H9 (cell line): ENCODE data around the gene KRTAP20-3. TPM values are rescaled to one million over a fixed set of nuclear protein-coding genes. Genes with fewer than 3 reads are reported as not detected.

ENCODE experiments used
- DNase-seq: peaks from one replicate; pipeline ENCODE4 v3.0.0-alpha.2; 2017
- H2AFZ ChIP-seq: one replicate; pipeline ENCODE4 v1.6.1; 2013; ENCODE audit warnings: mild to moderate bottlenecking, low read length, control low read depth, moderate library complexity
- H2AK5ac ChIP-seq: 2 replicates; pipeline ENCODE4 v1.6.1; 2013; ENCODE audit warnings: low read length, control low read depth, mixed read lengths; ENCODE audit not compliant: insufficient read length
- H2BK120ac ChIP-seq: one replicate; pipeline ENCODE4 v1.6.1; 2013; ENCODE audit warnings: low read depth, mild to moderate bottlenecking, low read length, control low read depth, inconsistent platforms; ENCODE audit not compliant: poor library complexity, severe bottlenecking
- H2BK12ac ChIP-seq: 2 replicates; pipeline ENCODE4 v1.6.1; 2013; ENCODE audit warnings: low read length, control low read depth, mixed read lengths, low read depth; ENCODE audit not compliant: insufficient read length
- H2BK15ac ChIP-seq: 2 replicates; pipeline ENCODE4 v1.6.1; 2013; ENCODE audit warnings: low read depth, low read length, control low read depth
- H2BK20ac ChIP-seq: one replicate; pipeline ENCODE4 v1.6.1; 2013; ENCODE audit warnings: low read depth, mild to moderate bottlenecking, low read length, control low read depth, inconsistent platforms; ENCODE audit not compliant: poor library complexity, severe bottlenecking
- H2BK5ac ChIP-seq: 2 replicates; pipeline ENCODE4 v1.6.1; 2013; ENCODE audit warnings: low read length, control low read depth, mixed read lengths; ENCODE audit not compliant: insufficient read length
- H3K14ac ChIP-seq: 2 replicates; pipeline ENCODE4 v1.6.1; 2013; ENCODE audit warnings: low read length, control low read depth; ENCODE audit not compliant: insufficient read depth
- H3K18ac ChIP-seq: 2 replicates; pipeline ENCODE4 v1.6.1; 2013; ENCODE audit warnings: low read depth, mild to moderate bottlenecking, mixed read lengths, low read length, control low read depth; ENCODE audit not compliant: insufficient read length
- H3K23ac ChIP-seq: 2 replicates; pipeline ENCODE4 v1.6.1; 2013; ENCODE audit warnings: low read length, control low read depth, mixed read lengths, low read depth; ENCODE audit not compliant: insufficient read length
- H3K23me2 ChIP-seq: 2 replicates; pipeline ENCODE4 v1.6.1; 2013; ENCODE audit warnings: low read depth, mild to moderate bottlenecking, mixed read lengths, low read length, control low read depth; ENCODE audit not compliant: insufficient read length, poor library complexity, severe bottlenecking
- H3K27ac ChIP-seq: 2 replicates; pipeline ENCODE4 v1.5.1; 2013; ENCODE audit warnings: low read length, control low read depth, mixed read lengths, low read depth; ENCODE audit not compliant: insufficient read length
- H3K27me3 ChIP-seq: 2 replicates; pipeline ENCODE4 v1.6.1; 2013; ENCODE audit warnings: low read length, control low read depth, inconsistent platforms; ENCODE audit not compliant: insufficient read depth
- H3K4ac ChIP-seq: 2 replicates; pipeline ENCODE4 v1.6.1; 2013; ENCODE audit warnings: low read depth, mild to moderate bottlenecking, control low read depth, inconsistent platforms, low read length, moderate library complexity
- H3K4me1 ChIP-seq: 2 replicates; pipeline ENCODE4 v1.6.1; 2013; ENCODE audit warnings: low read length, control low read depth, inconsistent platforms; ENCODE audit not compliant: insufficient read depth
- H3K4me2 ChIP-seq: 2 replicates; pipeline ENCODE4 v1.6.1; 2013; ENCODE audit warnings: low read length, control low read depth, mixed read lengths; ENCODE audit not compliant: insufficient read length, insufficient read depth
- H3K56ac ChIP-seq: 2 replicates; pipeline ENCODE4 v1.6.1; 2013; ENCODE audit warnings: low read depth, mild to moderate bottlenecking, mixed read lengths, low read length, control low read depth; ENCODE audit not compliant: insufficient read length
- H3K79me1 ChIP-seq: 2 replicates; pipeline ENCODE4 v1.6.1; 2013; ENCODE audit warnings: low read depth, mild to moderate bottlenecking, moderate library complexity, low read length, control low read depth, inconsistent platforms; ENCODE audit not compliant: insufficient read depth, poor library complexity, severe bottlenecking
- H3K79me2 ChIP-seq: 2 replicates; pipeline ENCODE4 v1.6.1; 2013; ENCODE audit warnings: low read length, control low read depth, inconsistent platforms; ENCODE audit not compliant: insufficient read depth
- H3K9ac ChIP-seq: 2 replicates; pipeline ENCODE4 v1.6.1; 2013; ENCODE audit warnings: low read length, control low read depth, mixed read lengths; ENCODE audit not compliant: insufficient read length; ENCODE audit errors: extremely low read depth
- H3K9me3 ChIP-seq: one replicate; pipeline ENCODE4 v1.6.1; 2013; ENCODE audit warnings: low read depth, low read length, inconsistent platforms; ENCODE audit not compliant: control insufficient read depth
- H3T11ph ChIP-seq: one replicate; pipeline ENCODE4 v1.6.1; 2013; ENCODE audit warnings: mild to moderate bottlenecking, low read length, control low read depth, inconsistent platforms
- H4K20me1 ChIP-seq: one replicate; pipeline ENCODE4 v1.6.1; 2013; ENCODE audit not compliant: control insufficient read depth, insufficient read length, insufficient read depth
- H4K5ac ChIP-seq: 2 replicates; pipeline ENCODE4 v1.6.1; 2013; ENCODE audit warnings: low read depth, mild to moderate bottlenecking, mixed read lengths, low read length, control low read depth; ENCODE audit not compliant: insufficient read length
- H4K8ac ChIP-seq: replicated peaks from 2 replicates; pipeline ENCODE4 v1.6.1; 2013; ENCODE audit warnings: low read length, control low read depth, mixed read lengths, low read depth; ENCODE audit not compliant: insufficient read length
- H4K91ac ChIP-seq: 2 replicates; pipeline ENCODE4 v1.6.1; 2013; ENCODE audit warnings: low read depth, mild to moderate bottlenecking, moderate library complexity, mixed read lengths, low read length, control low read depth; ENCODE audit not compliant: insufficient read length
- H3K27ac Mint-ChIP-seq, 3 experiments: 2 replicates in 2 of 3; 3 replicates in 1 of 3; pipeline ENCODE4 v1.8.0; 2020 to 2021; ENCODE audit warnings: mixed read lengths in 3 of 3, mild to moderate bottlenecking in 1 of 3, moderate library complexity in 1 of 3
- H3K27me3 Mint-ChIP-seq: 2 replicates; pipeline ENCODE4 v1.8.0; 2021; ENCODE audit warnings: low read depth, mild to moderate bottlenecking, moderate library complexity, mixed read lengths
- H3K36me3 Mint-ChIP-seq, 3 experiments: 2 replicates in 2 of 3; 3 replicates in 1 of 3; pipeline ENCODE4 v1.8.0; 2020 to 2021; ENCODE audit warnings: low read depth in 3 of 3, mixed read lengths in 3 of 3; ENCODE audit not compliant: insufficient read depth in 1 of 3
- H3K4me1 Mint-ChIP-seq, 2 experiments: 2 replicates each; pipeline ENCODE4 v1.8.0; 2020; ENCODE audit warnings: mixed read lengths in 2 of 2
- H3K4me3 Mint-ChIP-seq, 2 experiments: 2 replicates in 1 of 2; 3 replicates in 1 of 2; pipeline ENCODE4 v1.8.0; 2020 to 2021; ENCODE audit warnings: mild to moderate bottlenecking in 2 of 2, mixed read lengths in 2 of 2, moderate library complexity in 1 of 2
- H3K9me3 Mint-ChIP-seq, 2 experiments: 2 replicates in 1 of 2; 3 replicates in 1 of 2; pipeline ENCODE4 v1.8.0; 2020; ENCODE audit warnings: mild to moderate bottlenecking in 2 of 2, mixed read lengths in 2 of 2, moderate library complexity in 1 of 2
- CTCF ChIP-seq: fragments of 200-600 bp; sonication (generic); conservative IDR thresholded peaks from 3 replicates; pipeline ENCODE4 v1.8.0; 2021; ENCODE audit warnings: antibody characterized with exemption, mild to moderate bottlenecking
- WGBS: extraction: QIAGEN DNeasy Blood & Tissue Kit; methylation state at CpG from one replicate; pipeline ENCODE4 v1.1.7; 2013; ENCODE audit warnings: missing lambda C conversion rate, low lambda C conversion rate, mixed read lengths; ENCODE audit not compliant: insufficient read length; ENCODE audit errors: extremely low coverage; 5-methylcytosine and 5-hydroxymethylcytosine counted together
- total RNA-seq: library from RNA; stranded (reverse); gene quantifications from 2 replicates; pipeline ENCODE4 v1.2.1, GENCODE V29; 2021

KRTAP20-3 gene
- total RNA-seq, 1 experiment from 2014 or later: not detected

- Histone ChIP-seq H2BK15ac (no peak within 1 kb of the TSS), H4K8ac (no peak within 1 kb of the TSS), H3K9me3 (no peaks in the 10 kb centered on the region), H3K27ac (no peak within 1 kb of the TSS), H2BK12ac (no peak within 1 kb of the TSS), H2BK5ac (no peak within 1 kb of the TSS), H3K18ac (no peak within 1 kb of the TSS), H2BK120ac (no peak within 1 kb of the TSS), H3K9ac (no peak within 1 kb of the TSS), H4K91ac (no peak within 1 kb of the TSS), H2AK5ac (no peak within 1 kb of the TSS), H3K23me2 (no peaks in the 10 kb centered on the region), H3K79me2 (no peaks in the 10 kb centered on the region), H3K79me1 (no peaks in the 10 kb centered on the region), H3T11ph (no peak within 1 kb of the TSS), H3K14ac (no peak within 1 kb of the TSS), H3K23ac (no peak within 1 kb of the TSS), H2AFZ (no peak within 1 kb of the TSS), H3K56ac (no peak within 1 kb of the TSS), H3K27me3 (no peaks in the 10 kb centered on the region), H4K20me1 (no peaks in the 10 kb centered on the region), H4K5ac (no peak within 1 kb of the TSS), H2BK20ac (no peak within 1 kb of the TSS), H3K4ac (no peak within 1 kb of the TSS), H3K4me1 (no peaks in the 10 kb centered on the region), H3K4me2 (no peak within 1 kb of the TSS)
- Mint-ChIP-seq H3K4me1 (no peaks in the 10 kb centered on the region), H3K27me3 (no peaks in the 10 kb centered on the region), H3K4me3 (no peak within 1 kb of the TSS), H3K36me3 (peaks cover 0 to 18% (median 0%) of the 10 kb centered on the region in 3 experiments; a peak in 2 of 7 replicates), H3K27ac (no peak within 1 kb of the TSS), H3K9me3 (peaks cover 0 to 24% of the 10 kb centered on the region in 2 experiments; a peak in 2 of 5 replicates)
- no CpG with 5 or more reads among the region's 6 CpGs for whole genome bisulfite sequencing
- DNase-seq: no peak
- TF ChIP-seq CTCF: no peak
These were observed 43.9 kb upstream of the KRTAP20-3 start, which contains the start of gene KRTAP6-2 for GRCh38 chr21:30598802-30599201. Gene KRTAP6-2 (minus strand): TSS chr21:30598902. CDS start chr21:30598874, 28 bp downstream.
